Rectal smooth muscle tissue (tissue), 1 donor: ENCODE measurements around the gene SH3BP4.

Experiments used
- H3K27ac ChIP-seq: one replicate; pipeline ENCODE4 v1.7.0; 2013; ENCODE audit warnings: low read depth, low read length, inconsistent platforms
- H3K27me3 ChIP-seq: one replicate; pipeline ENCODE4 v1.7.0; 2013; ENCODE audit warnings: low read length; ENCODE audit not compliant: control insufficient read depth, insufficient read depth
- H3K36me3 ChIP-seq: one replicate; pipeline ENCODE4 v1.7.0; 2013; ENCODE audit warnings: low read length; ENCODE audit not compliant: control insufficient read depth, insufficient read depth
- H3K4me1 ChIP-seq: one replicate; pipeline ENCODE4 v1.7.0; 2013; ENCODE audit warnings: low read length; ENCODE audit not compliant: control insufficient read depth, insufficient read depth
- H3K4me3 ChIP-seq: one replicate; pipeline ENCODE4 v1.7.0; 2013; ENCODE audit warnings: low read length
- H3K9ac ChIP-seq: one replicate; pipeline ENCODE4 v1.7.0; 2013; ENCODE audit warnings: low read length

SH3BP4 gene

DNA sequence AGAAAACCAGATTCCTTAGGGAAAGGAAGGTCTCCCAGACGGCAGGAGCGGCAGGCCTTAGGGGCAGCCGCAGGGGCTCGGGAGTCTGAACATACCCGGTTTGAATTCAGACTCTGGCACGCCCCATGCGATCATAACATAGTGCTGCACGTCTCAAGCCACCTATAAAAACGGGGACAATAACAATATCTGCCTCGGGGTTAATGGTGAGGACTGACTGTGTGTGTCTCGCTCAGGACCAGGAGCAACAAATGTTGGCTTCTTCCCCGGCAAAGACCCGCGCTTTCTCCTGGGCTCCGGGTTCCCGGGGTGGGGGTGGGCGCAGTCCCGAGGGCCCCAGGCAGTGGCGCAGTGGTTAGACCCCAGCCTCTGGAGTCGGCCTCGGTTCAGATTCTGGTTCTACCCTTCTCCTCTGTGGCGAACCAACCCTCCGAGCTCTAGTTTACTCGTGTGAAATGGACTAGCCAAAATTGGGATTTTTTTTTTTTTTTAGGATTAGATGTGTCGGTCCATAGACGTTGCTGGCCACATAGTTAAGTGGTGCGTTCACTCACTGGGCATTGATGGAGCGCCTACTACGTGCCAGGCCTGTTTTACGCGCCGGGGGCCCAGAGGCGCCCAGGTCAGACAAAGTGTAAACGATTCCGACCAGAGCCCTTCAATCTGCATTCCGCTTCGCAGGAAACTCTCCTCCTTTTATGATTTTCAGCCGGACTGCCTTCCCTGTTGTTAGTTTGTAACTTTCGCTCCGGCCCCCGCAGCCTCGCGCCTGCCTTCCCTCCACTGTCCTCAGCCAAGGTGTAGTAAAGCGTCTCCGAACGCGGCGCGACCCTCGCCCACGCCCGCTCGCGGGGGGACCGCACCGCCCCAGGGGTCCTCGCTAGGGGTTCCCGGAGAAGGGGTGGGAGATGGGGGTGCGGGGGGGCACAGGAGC is 820 bp upstream of the SH3BP4 start:
- peak overlapping the region; percentile 69 for H3K4me3 ChIP-seq
- peak overlapping the region; percentile 64 for H3K27ac ChIP-seq
- no peaks in the 10 kb centered on the region for H3K36me3 ChIP-seq
- no peak overlapping the region for H3K9ac ChIP-seq
- no peaks in the 10 kb centered on the region for H3K27me3 ChIP-seq
- H3K4me1 ChIP-seq: peaks cover 4% of the 10 kb centered on the region

DNA sequence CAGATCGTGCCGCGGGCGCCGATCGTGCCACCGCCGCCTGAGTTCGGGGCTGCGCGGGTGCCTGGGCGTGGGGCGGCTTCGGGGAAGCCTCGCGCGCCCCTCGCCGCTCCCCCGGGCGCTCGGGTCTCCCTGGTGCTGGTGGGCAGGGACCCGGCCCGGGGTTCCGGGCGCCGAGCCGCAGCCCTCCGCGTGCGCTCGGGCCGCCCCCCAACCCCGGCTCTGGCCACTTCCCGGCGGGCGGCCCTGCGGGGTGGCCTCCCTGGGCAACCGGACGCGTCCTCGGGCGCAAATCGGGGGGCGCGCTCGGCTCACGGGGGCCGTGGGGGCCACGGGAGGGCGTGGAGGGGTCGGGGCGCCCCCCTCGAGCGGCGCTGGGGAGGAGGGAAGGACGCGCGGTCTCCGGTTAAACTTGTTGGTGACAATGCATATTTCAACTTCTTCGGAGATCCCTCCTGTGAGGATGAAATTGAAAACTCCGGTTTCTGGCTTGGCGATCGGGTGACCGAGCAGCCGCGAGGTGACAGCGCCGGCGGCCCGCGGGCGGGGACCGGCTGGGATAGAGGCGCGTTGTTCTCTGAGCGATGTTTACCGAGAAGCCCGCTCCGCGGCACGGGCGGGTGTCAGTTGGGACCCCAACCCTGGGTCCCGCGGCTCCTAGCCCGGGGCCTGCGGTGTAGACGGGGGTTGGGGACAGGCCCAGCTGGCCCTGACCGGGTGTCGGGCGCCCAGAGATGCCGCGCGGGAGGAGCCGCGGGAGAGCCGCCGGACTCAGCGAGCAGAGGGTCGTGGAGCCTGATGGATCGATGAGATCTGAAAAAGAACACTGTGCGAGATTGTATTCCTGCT is 676 bp downstream of the SH3BP4 start:
- Histone ChIP-seq H3K27ac (peak overlapping the region; percentile 40), H3K4me1 (peaks cover 4% of the 10 kb centered on the region), H3K27me3 (no peaks in the 10 kb centered on the region), H3K4me3 (peak overlapping the region; percentile 64), H3K9ac (peak overlapping the region; percentile 30), H3K36me3 (no peaks in the 10 kb centered on the region)

DNA sequence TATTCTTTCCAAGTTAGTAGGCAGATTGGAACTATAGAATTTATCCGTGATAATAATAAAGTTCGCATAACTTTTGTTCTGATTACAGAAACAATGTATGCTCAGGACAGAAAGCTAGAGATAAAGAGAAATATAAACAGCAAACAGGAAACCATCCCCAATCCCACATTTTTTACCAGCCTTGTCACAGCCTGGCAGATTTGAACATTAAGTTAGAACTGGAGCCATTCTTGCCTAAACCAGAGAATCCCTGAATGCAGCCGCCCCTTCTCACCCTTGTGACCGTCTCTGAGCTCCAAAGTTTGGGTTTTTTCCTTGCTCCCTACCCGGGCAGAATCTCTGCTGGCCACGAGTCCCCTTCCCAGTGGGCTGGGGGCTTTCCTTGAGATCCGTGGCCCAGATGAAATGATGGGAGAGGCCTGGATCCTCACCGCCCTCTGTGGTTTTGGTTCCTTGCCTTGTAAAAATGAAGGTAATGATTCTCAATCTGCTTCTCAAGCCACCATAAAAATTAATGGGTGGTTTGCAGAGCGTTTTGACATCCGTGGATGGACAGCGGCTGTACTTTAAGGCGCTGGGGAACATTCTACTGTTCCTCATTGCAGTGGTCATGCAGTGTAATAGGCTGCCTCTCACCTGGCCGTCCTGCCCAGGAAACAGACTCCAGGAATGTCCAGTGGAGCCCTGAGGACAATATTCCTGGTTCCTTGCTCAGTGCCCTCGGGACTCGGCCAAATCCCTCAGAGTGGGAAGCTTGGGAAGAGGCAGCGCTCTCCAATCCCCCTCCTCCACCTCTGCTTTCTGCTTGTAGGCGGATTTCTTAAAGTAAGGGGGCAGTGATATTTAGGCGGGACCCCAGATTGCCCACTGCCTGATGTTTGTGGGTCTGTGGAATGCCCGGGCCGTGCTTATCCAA is 1.6 kb downstream of the SH3BP4 start:
- Histone ChIP-seq H3K9ac (no peak overlapping the region), H3K4me3 (peak overlapping the region; percentile 64), H3K27ac (peak overlapping the region; percentile 40), H3K36me3 (no peaks in the 10 kb centered on the region), H3K27me3 (no peaks in the 10 kb centered on the region), H3K4me1 (peaks cover 4% of the 10 kb centered on the region)

DNA sequence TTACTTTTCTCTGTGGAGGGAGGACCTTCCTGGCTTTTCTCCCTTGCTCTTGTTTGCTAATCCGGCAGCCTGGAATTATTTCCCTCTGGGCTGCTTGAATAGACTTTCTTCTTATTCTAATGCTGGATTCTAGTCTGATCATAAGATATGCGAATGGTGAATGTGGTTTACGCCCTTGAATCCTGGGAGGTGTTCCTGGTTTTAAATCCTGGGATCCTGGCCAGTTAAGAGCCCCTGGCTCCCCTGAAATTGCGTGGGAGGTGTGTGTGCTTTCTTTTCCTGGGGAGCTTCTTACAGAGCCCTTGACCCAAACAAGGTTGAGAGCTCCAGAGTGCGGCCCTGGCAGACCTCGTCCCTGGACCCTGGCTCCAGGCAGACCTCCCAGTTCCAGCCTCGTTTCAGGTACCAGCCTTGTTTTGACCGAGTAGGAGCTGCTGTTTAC is 2.8 kb downstream of the SH3BP4 start:
- H3K27me3 ChIP-seq: no peaks in the 10 kb centered on the region
- H3K9ac ChIP-seq: no peak overlapping the region
- H3K4me3 ChIP-seq: no peak overlapping the region
- H3K4me1 ChIP-seq: peaks cover 4% of the 10 kb centered on the region
- H3K36me3 ChIP-seq: no peaks in the 10 kb centered on the region
- H3K27ac ChIP-seq: no peak overlapping the region

DNA sequence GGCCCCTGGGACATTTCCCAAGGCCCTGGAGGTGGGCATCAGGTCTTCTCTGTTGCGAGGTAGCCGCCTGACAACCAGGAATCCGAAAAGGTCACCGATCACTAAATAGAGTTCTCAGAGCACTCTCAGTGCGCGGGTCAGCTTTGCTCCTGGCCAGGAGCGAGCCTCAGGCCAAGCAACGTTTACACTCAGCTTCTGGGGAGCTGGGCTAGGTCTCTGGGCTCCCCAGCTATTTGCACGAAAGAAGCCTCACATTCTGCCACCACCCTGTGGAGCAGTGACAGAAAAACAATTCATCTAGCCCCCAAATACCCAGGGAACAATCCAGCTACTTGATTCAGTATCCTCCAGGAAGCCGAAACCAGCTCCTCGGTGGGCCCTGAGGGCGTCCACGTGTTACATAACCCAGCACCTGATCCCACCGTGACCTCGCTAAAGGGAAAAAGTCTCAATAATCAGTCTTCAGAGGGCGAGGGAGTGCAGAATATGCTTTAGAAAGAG is 3.3 kb downstream of the SH3BP4 start:
- Histone ChIP-seq H3K4me3 (no peak overlapping the region), H3K36me3 (no peaks in the 10 kb centered on the region), H3K27ac (no peak overlapping the region), H3K27me3 (no peaks in the 10 kb centered on the region), H3K9ac (no peak overlapping the region), H3K4me1 (no peaks in the 10 kb centered on the region)

DNA sequence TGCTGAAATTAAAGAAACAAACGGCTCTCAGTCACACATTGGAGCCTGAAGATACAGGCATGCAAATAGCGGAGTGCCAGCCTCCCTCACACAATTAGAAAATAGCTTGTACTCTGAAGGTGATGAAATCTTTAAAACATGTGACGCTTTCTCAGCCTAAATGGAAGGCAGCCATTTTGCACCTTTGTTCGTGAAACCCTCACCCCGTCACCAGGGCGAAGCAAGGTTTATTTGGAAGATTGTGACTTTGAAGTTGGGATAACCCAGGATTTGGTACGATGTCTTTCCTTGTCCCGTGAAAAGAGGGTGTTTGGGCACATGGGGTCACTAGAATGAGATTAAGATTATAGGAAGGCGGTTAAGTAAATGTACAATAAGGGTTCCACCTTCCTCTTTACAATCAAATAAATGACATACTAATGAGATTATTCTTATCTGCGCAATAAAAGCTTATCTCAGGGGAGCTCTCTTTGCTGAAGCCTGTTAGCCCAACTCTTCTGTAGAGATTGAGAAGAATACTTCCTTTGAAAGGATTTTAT is 4.2 kb downstream of the SH3BP4 start:
- Histone ChIP-seq H3K27me3 (no peaks in the 10 kb centered on the region), H3K4me3 (no peak overlapping the region), H3K9ac (no peak overlapping the region), H3K36me3 (no peaks in the 10 kb centered on the region), H3K27ac (no peak overlapping the region), H3K4me1 (no peaks in the 10 kb centered on the region)

DNA sequence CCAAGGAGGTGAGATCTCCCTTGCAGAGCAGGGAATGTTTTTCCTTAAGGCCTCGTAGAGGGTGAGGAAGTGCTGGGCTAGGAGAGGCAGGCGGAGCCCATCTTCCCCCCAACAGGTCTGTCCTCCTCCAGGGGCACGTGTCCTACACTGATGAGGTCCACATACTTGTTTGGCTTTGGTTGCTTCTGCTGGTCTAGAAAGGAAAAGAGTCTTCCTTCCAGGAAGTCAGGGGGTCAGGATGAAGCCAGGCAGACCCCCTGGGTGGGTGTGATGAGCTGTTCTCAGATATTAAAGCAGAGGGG is 6.0 kb downstream of the SH3BP4 start:
- Histone ChIP-seq H3K27ac (no peak overlapping the region), H3K4me3 (no peak overlapping the region), H3K27me3 (no peaks in the 10 kb centered on the region), H3K4me1 (no peaks in the 10 kb centered on the region), H3K36me3 (no peaks in the 10 kb centered on the region), H3K9ac (no peak overlapping the region)

DNA sequence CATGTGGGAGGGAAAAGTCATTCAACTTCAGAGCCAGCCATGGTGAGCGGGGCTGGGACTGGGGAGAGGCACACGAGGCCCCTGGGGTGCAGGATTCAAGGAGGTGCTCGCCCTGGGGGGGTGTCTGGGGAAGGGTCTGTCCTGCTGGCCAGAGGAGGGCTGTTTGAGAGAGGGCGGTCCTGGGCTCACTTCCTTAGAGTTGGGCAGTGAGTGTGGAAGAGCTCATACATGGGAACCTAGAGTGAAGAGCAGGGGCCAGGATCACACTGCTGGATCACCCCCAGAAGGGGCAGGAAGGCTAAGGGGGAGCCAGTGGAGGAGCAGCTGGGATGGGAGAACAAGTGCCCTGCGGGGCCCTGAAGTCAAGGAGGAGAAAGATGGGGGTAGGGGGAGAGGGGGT is 6.5 kb downstream of the SH3BP4 start:
- H3K9ac ChIP-seq: no peak overlapping the region
- no peak overlapping the region for H3K27ac ChIP-seq
- H3K4me3 ChIP-seq: no peak overlapping the region
- no peaks in the 10 kb centered on the region for H3K4me1 ChIP-seq
- H3K36me3 ChIP-seq: no peaks in the 10 kb centered on the region
- no peaks in the 10 kb centered on the region for H3K27me3 ChIP-seq

DNA sequence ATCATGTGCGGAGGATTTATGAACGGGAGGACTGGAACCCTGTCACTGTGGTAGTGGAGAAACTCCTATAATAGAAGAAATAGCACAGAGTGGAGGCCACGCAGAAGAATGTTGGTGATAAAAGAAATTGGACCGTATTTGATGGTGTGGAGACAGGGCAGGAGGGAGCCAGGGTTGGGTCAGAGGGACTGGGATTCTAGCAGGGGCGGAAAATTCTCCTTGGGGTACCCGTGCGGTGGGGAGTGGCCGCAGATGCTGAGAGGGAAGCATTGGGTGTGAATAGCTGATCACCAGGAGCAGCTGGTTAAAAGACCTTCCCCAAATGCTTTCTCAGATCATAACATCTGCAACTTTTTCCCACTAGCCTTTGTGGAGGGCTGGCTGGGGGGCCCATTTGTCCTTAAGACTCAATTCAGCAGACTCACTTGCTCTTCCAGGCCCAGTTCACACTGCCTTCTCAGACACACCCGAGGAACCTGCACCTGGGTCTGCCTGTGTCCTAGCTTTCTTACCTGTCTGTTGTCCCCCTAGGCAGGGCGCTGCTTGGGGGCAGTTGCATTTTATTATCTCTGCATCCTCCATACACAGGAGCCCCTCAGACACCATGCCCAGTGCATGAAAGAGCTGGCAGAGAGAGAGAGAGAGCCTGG is 7.1 kb downstream of the SH3BP4 start:
- no peak overlapping the region for H3K4me3 ChIP-seq
- H3K9ac ChIP-seq: no peak overlapping the region
- H3K36me3 ChIP-seq: no peaks in the 10 kb centered on the region
- no peaks in the 10 kb centered on the region for H3K27me3 ChIP-seq
- no peak overlapping the region for H3K27ac ChIP-seq
- peaks cover 4% of the 10 kb centered on the region for H3K4me1 ChIP-seq

DNA sequence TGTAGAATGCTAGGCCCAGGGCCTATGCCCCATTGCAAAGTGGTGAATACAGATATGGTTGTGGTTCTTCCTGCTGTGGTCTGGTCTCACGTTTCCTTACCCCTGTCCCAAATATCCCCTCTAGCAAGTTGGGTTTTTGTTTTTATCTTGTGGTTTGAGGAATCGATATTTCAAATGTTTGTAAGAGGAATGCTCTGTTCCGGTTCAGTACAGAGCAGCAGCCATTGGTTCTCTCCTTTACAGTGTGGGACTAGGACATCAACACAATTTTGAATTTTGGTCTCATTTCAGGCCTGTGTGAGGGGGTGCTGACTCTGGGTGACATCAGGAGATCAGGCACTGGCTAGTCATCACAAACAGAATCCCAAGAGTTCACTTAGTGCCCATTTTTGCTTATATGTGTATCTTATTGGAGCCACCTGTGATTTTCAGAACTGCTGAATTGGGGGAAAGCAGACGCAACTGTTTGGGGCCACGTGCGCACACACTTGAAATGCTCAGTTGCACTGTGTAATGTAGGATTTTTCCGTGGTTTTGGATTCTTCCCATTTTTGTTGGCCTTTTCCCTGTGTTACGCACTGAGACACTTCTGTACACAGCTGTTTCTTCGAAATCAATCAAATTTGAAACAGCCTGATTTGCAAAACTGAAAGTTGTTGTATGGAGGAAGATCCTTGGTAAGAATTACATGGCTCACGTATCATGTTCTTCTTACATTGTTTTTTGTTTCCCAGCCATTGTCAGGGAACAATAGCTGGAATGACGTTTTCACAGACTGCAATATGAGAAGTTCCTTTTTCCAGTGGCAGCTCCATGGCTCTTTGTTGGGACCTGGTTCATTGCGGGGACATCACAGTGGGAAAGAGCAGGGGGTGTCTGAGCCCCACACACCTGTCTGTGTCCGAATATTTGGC is 8.6 kb downstream of the SH3BP4 start:
- H3K9ac ChIP-seq: no peak overlapping the region
- H3K36me3 ChIP-seq: no peaks in the 10 kb centered on the region
- peaks cover 8% of the 10 kb centered on the region for H3K4me1 ChIP-seq
- H3K27ac ChIP-seq: no peak overlapping the region
- no peak overlapping the region for H3K4me3 ChIP-seq
- H3K27me3 ChIP-seq: no peaks in the 10 kb centered on the region

DNA sequence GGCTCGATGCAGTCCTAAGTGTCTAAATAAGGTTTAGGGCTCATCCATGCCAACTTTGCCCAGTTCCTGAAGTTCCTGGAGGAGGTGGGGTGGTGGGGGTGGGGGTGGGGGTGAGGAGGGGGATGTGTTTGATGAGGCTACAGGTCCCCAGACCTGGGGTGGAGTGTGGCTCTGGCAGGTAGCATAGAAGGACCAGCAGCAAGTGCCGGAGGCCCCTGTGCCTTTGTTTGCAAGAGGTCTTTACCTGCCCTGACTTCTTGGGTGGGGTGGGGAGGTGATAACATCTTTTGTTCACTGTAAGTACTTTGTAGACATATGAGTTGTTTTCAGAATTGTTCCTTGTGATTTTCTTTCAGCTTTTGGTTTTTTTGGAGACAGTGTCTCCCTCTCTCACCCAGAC is 10.0 kb downstream of the SH3BP4 start:
- no peak overlapping the region for H3K9ac ChIP-seq
- H3K27ac ChIP-seq: no peak overlapping the region
- peaks cover 8% of the 10 kb centered on the region for H3K4me1 ChIP-seq
- H3K4me3 ChIP-seq: no peak overlapping the region
- no peaks in the 10 kb centered on the region for H3K27me3 ChIP-seq
- no peaks in the 10 kb centered on the region for H3K36me3 ChIP-seq
